Ishikawa (cell line): ENCODE data around the gene GNG12.

Experiments used
- CEBPB ChIP-seq: IDR thresholded peaks from 2 replicates; pipeline ENCODE4 v1.6.1; 2012
- CREB1 ChIP-seq: IDR thresholded peaks from 2 replicates; pipeline ENCODE4 v1.6.1; 2012; ENCODE audit warnings: low read depth
- EGR1 ChIP-seq: IDR thresholded peaks from 2 replicates; pipeline ENCODE4 v1.6.1; 2012
- EP300 ChIP-seq: IDR thresholded peaks from 2 replicates; pipeline ENCODE4 v1.6.1; 2012; ENCODE audit warnings: borderline replicate concordance
- FOXM1 ChIP-seq: IDR thresholded peaks from 2 replicates; pipeline ENCODE4 v1.6.1; 2012; ENCODE audit warnings: low read depth, borderline replicate concordance
- MAX ChIP-seq: IDR thresholded peaks from 2 replicates; pipeline ENCODE4 v1.6.1; 2012
- NFIC ChIP-seq: IDR thresholded peaks from 2 replicates; pipeline ENCODE4 v1.6.1; 2012
- RAD21 ChIP-seq: IDR thresholded peaks from 2 replicates; pipeline ENCODE4 v1.6.1; 2012; ENCODE audit warnings: low read depth
- REST ChIP-seq: IDR thresholded peaks from 2 replicates; pipeline ENCODE4 v1.6.1; 2012; ENCODE audit warnings: low read depth, mild to moderate bottlenecking
- TAF1 ChIP-seq: IDR thresholded peaks from 2 replicates; pipeline ENCODE4 v1.6.1; 2012; ENCODE audit warnings: low read depth, mild to moderate bottlenecking
- TCF12 ChIP-seq: IDR thresholded peaks from 2 replicates; pipeline ENCODE4 v1.6.1; 2012; ENCODE audit warnings: low read depth
- TEAD4 ChIP-seq: IDR thresholded peaks from 2 replicates; pipeline ENCODE4 v1.6.1; 2012
- USF1 ChIP-seq: IDR thresholded peaks from 2 replicates; pipeline ENCODE4 v1.6.1; 2012
- YY1 ChIP-seq: IDR thresholded peaks from 2 replicates; pipeline ENCODE4 v1.6.1; 2012; ENCODE audit warnings: low read depth
- ZBTB7A ChIP-seq: IDR thresholded peaks from 2 replicates; pipeline ENCODE4 v1.6.1; 2012; ENCODE audit warnings: low read depth

The GNG12 gene

GRCh38 chr1:67802565-67802964 is 30.7 kb downstream of the GNG12 start:
- TF ChIP-seq REST (no peak), YY1 (no peak), TEAD4 (no peak), ZBTB7A (no peak)

GRCh38 chr1:67801903-67802302 is 31.4 kb downstream of the GNG12 start:
- no peak for TF ChIP-seq CREB1
- no peak for TF ChIP-seq ZBTB7A
- no peak for TF ChIP-seq FOXM1
- TF ChIP-seq CEBPB: no peak
- no peak for TF ChIP-seq USF1
- TF ChIP-seq TAF1: no peak
- TF ChIP-seq EGR1: no peak
- no peak for TF ChIP-seq REST
- no peak; the same call in 1 of the 2 replicates for TF ChIP-seq RAD21
- TF ChIP-seq NFIC: peak; percentile 56
- TF ChIP-seq TEAD4: peak; percentile 90
- TF ChIP-seq YY1: 0 out of 2 replicates have a peak, but pooled peaks have one; percentile 22
- peak; percentile 61; the same call in 1 of the 2 replicates for TF ChIP-seq EP300
- no peak for TF ChIP-seq MAX
- peak; percentile 41; the same call in 1 of the 2 replicates for TF ChIP-seq TCF12

GRCh38 chr1:67795179-67795912 is 37.9 kb downstream of the GNG12 start:
- no peak for TF ChIP-seq NFIC
- no peak for TF ChIP-seq USF1
- TF ChIP-seq ZBTB7A: no peak
- TF ChIP-seq REST: no peak
- no peak for TF ChIP-seq FOXM1
- TF ChIP-seq EGR1: no peak
- TF ChIP-seq TCF12: no peak
- no peak for TF ChIP-seq TEAD4
- TF ChIP-seq RAD21: no peak
- no peak for TF ChIP-seq CREB1
- TF ChIP-seq EP300: no peak
- TF ChIP-seq CEBPB: no peak

GRCh38 chr1:67793562-67793961 is 39.7 kb downstream of the GNG12 start:
- TF ChIP-seq EP300 (no peak), CEBPB (no peak), REST (no peak), MAX (no peak), EGR1 (no peak), ZBTB7A (no peak), RAD21 (no peak), FOXM1 (no peak), TEAD4 (no peak)
